K562 (cell line): ENCODE data around the gene TUB. TPM values are rescaled to one million over a fixed set of nuclear protein-coding genes. Genes with fewer than 3 reads are reported as not detected.

ENCODE experiments used
- ATAC-seq: fragments of 200-7000 bp; cut with Tn5 transposase; 3 replicates; pipeline ENCODE4 v1.9.1; 2020; ENCODE audit warnings: moderate library complexity
- BruUV-seq: library from RNA; stranded (reverse); fragments of 400-500 nt; replicated peaks from 2 replicates; lab custom pipeline; 2021; lab: Mats Ljungman, UMichigan
- CTCF ChIA-PET: fragments of 300-600 bp; formaldehyde crosslinking; extraction: SDS; loops from one replicate; lab custom pipeline; 2021; ENCODE audit warnings: low intra/inter-chr PET ratio; lab: Yijun Ruan, JAX
- POLR2A ChIA-PET: fragments of 300-600, 350-650 bp; sonication (Branson Sonifier 250); formaldehyde crosslinking; extraction: SDS; loops from one replicate; lab custom pipeline; 2021; ENCODE audit warnings: antibody characterized with exemption, inconsistent platforms; lab: Yijun Ruan, JAX
- DNase-seq, 4 experiments: peaks; one replicate each; pipeline versions ENCODE4 v3.0.0 to v3.0.0-alpha.2; 2011 to 2018; ENCODE audit warnings: low spot score in 3 of 4, mixed read lengths in 3 of 4; ENCODE audit errors: extremely low read depth in 1 of 4
- FAIRE-seq: peaks from 2 replicates; lab custom pipeline; 2011; peaks lifted over from hg19 to GRCh38; lab: Jason Lieb, UNC
- H2AFZ ChIP-seq: 2 replicates; pipeline ENCODE4 v1.6.0; 2011; ENCODE audit warnings: low read depth, low read length, control low read depth, inconsistent platforms
- H3K27ac ChIP-seq: fragments of 200-600 bp; 3 replicates; pipeline ENCODE4 v1.8.0; 2011; ENCODE audit warnings: low read depth, mild to moderate bottlenecking, control low read depth, inconsistent platforms, low read length, moderate library complexity, mixed read lengths; ENCODE audit errors: extremely low read depth
- H3K27me3 ChIP-seq, 2 experiments: fragments of 300-600 bp in 1 of 2; 2 replicates in 1 of 2; 3 replicates in 1 of 2; pipeline versions ENCODE4 v1.6.0 to v1.8.0; 2011; ENCODE audit warnings: inconsistent platforms in 2 of 2, low read length in 2 of 2, mild to moderate bottlenecking in 1 of 2, mixed read lengths in 1 of 2, moderate library complexity in 1 of 2; ENCODE audit not compliant: control insufficient read depth in 2 of 2, insufficient read depth in 2 of 2
- H3K36me3 ChIP-seq: fragments of 300-600 bp; 3 replicates; pipeline ENCODE4 v1.8.0; 2011; ENCODE audit warnings: mild to moderate bottlenecking, low read length, inconsistent platforms; ENCODE audit not compliant: control insufficient read depth, insufficient read depth
- H3K4me1 ChIP-seq, 2 experiments: fragments of 200-600 bp in 1 of 2; replicated peaks in 1 of 2; 2 replicates in 1 of 2; 3 replicates in 1 of 2; pipeline versions ENCODE4 v1.5.1 to v1.8.0; 2011; ENCODE audit warnings: inconsistent platforms in 2 of 2, low read length in 2 of 2, mild to moderate bottlenecking in 1 of 2, mixed read lengths in 1 of 2, moderate library complexity in 1 of 2; ENCODE audit not compliant: control insufficient read depth in 2 of 2, insufficient read depth in 2 of 2
- H3K4me2 ChIP-seq: 2 replicates; pipeline ENCODE4 v1.6.1; 2011; ENCODE audit warnings: low read length, control low read depth, inconsistent platforms, mixed read lengths; ENCODE audit not compliant: insufficient read depth
- H3K4me3 ChIP-seq: fragments of 200-600 bp; sonication (generic), shearing (Covaris generic); 2 replicates; pipeline ENCODE4 v1.5.1; 2016; ENCODE audit warnings: control low read depth, inconsistent platforms
- H3K79me2 ChIP-seq: fragments of 200-600 bp; 3 replicates; pipeline ENCODE4 v1.8.0; 2011; ENCODE audit warnings: low read length, inconsistent platforms; ENCODE audit not compliant: control insufficient read depth, insufficient read depth
- H3K9ac ChIP-seq, 2 experiments: 2 replicates each; pipeline versions ENCODE4 v1.6.0 to v1.6.1; 2011; ENCODE audit warnings: low read depth in 2 of 2, low read length in 2 of 2, control low read depth in 1 of 2, inconsistent platforms in 1 of 2, mild to moderate bottlenecking in 1 of 2, mixed read lengths in 1 of 2; ENCODE audit not compliant: insufficient read depth in 1 of 2
- H3K9me1 ChIP-seq: one replicate; pipeline ENCODE4 v1.6.0; 2011; ENCODE audit warnings: inconsistent platforms, mild to moderate bottlenecking, low read length, moderate library complexity; ENCODE audit not compliant: control insufficient read depth, insufficient read depth
- H3K9me3 ChIP-seq: replicated peaks from 2 replicates; pipeline ENCODE4 v1.5.1; 2011; ENCODE audit warnings: low read depth, low read length, inconsistent platforms; ENCODE audit not compliant: control insufficient read depth, insufficient read depth
- H4K20me1 ChIP-seq: replicated peaks from 2 replicates; pipeline ENCODE4 v1.6.1; 2011; ENCODE audit warnings: low read length, inconsistent platforms, mixed read lengths; ENCODE audit not compliant: control insufficient read depth, insufficient read depth
- CBX8 ChIP-seq: fragments of 200-600 bp; sonication (generic); IDR thresholded peaks from 2 replicates; pipeline ENCODE4 v1.6.1; 2012; ENCODE audit warnings: borderline replicate concordance, mixed run types, low read depth, mild to moderate bottlenecking, moderate library complexity, mixed read lengths, low read length, control low read depth, inconsistent platforms; ENCODE audit not compliant: poor library complexity, severe bottlenecking; ENCODE audit errors: extremely low read depth
- EP400 ChIP-seq: fragments of 450-650 bp; IDR thresholded peaks from 2 replicates; pipeline ENCODE4 v1.6.1; 2017; ENCODE audit warnings: antibody characterized with exemption, mild to moderate bottlenecking, moderate library complexity
- ETV5 ChIP-seq: sonication (generic); formaldehyde crosslinking; IDR thresholded peaks from 2 replicates; pipeline ENCODE4 v1.4.0; 2020; ENCODE audit warnings: low read depth, mild to moderate bottlenecking, missing genetic modification reagents
- EWSR1 ChIP-seq: fragments of 450-650 bp; IDR thresholded peaks from 2 replicates; pipeline ENCODE4 v1.6.1; 2018; ENCODE audit warnings: borderline replicate concordance, mild to moderate bottlenecking, low read depth, moderate library complexity; ENCODE audit not compliant: partially characterized antibody
- IRF1 ChIP-seq: sonication (generic); formaldehyde crosslinking; IDR thresholded peaks from 2 replicates; pipeline ENCODE4 v1.8.0; 2022; ENCODE audit warnings: missing genetic modification reagents, mild to moderate bottlenecking, borderline replicate concordance
- IRF9 ChIP-seq: fragments of 450-650 bp; IDR thresholded peaks from 2 replicates; pipeline ENCODE4 v1.6.1; 2016; ENCODE audit warnings: missing biosample characterization, missing genetic modification characterization
- KHSRP ChIP-seq: fragments of 450-650 bp; IDR thresholded peaks from 2 replicates; pipeline ENCODE4 v1.6.1; 2017
- NONO ChIP-seq, 2 experiments: fragments of 200-400 bp in 1 of 2; fragments of 450-650 bp in 1 of 2; formaldehyde crosslinking in 1 of 2; IDR thresholded peaks; 2 replicates each; pipeline ENCODE4 v1.6.1; 2017; ENCODE audit warnings: low read depth in 2 of 2, mild to moderate bottlenecking in 2 of 2, moderate library complexity in 2 of 2, low read length in 1 of 2
- NUFIP1 ChIP-seq: fragments of 450-650 bp; IDR thresholded peaks from 2 replicates; pipeline ENCODE4 v1.6.1; 2018; ENCODE audit not compliant: partially characterized antibody
- POLR2A ChIP-seq: fragments of 450-650 bp; conservative IDR thresholded peaks from 2 replicates; pipeline ENCODE4 v1.6.1; 2016
- SMARCE1 ChIP-seq: fragments of 450-650 bp; IDR thresholded peaks from 2 replicates; pipeline ENCODE4 v1.7.1; 2016; ENCODE audit warnings: mild to moderate bottlenecking
- SRF ChIP-seq, 2 experiments: fragments of 250-450, 450-650 bp in 1 of 2; sonication (Bioruptor Pico) in 1 of 2; sonication (generic) in 1 of 2; formaldehyde crosslinking; IDR thresholded peaks; 2 replicates each; pipeline versions ENCODE4 v1.5.0 to v1.5.1; 2020 to 2022; ENCODE audit warnings: mild to moderate bottlenecking in 1 of 2, missing genetic modification reagents in 1 of 2
- TCF15 ChIP-seq: fragments of 250-450 bp; sonication (Bioruptor Pico); IDR thresholded peaks from 2 replicates; pipeline ENCODE4 v1.8.0; 2022; ENCODE audit warnings: moderate library complexity, mild to moderate bottlenecking, inconsistent platforms
- TCF3 ChIP-seq: sonication (generic); formaldehyde crosslinking; IDR thresholded peaks from 2 replicates; pipeline ENCODE4 v1.4.0; 2020; ENCODE audit warnings: mild to moderate bottlenecking, missing genetic modification reagents
- TCFL5 ChIP-seq: fragments of 250-450 bp; sonication (Bioruptor Pico); conservative IDR thresholded peaks from 2 replicates; pipeline ENCODE4 v1.6.1; 2021; ENCODE audit warnings: mild to moderate bottlenecking, moderate library complexity, matching md5 sums
- ZBTB1 ChIP-seq: sonication (generic); formaldehyde crosslinking; IDR thresholded peaks from 2 replicates; pipeline ENCODE4 v1.8.1; 2023; ENCODE audit warnings: missing genetic modification reagents, low read depth, mild to moderate bottlenecking, borderline replicate concordance
- ZNF764 ChIP-seq: fragments of 250-450 bp; sonication (Bioruptor Pico); IDR thresholded peaks from 2 replicates; pipeline ENCODE4 v1.4.0; 2020; ENCODE audit warnings: low read depth, mild to moderate bottlenecking, moderate library complexity
- WGBS: fragments of 100-300 bp; shearing (Covaris generic); methylation state at CpG from one replicate; pipeline ENCODE4 v1.1.6; 2016; ENCODE audit warnings: low coverage, mixed read lengths; ENCODE audit not compliant: insufficient coverage; ENCODE audit errors: missing lambda C conversion rate; 5-methylcytosine and 5-hydroxymethylcytosine counted together
- in situ Hi-C: fragments of 300-500 bp; cut with MboI; formaldehyde crosslinking; loops from 4 replicates; pipeline ENCODE4 v1.15.0; 2018; ENCODE audit warnings: inconsistent platforms, mixed read lengths
- intact Hi-C: fragments of 100-400 bp; cut with micrococcal nuclease; formaldehyde crosslinking; loops from 2 replicates; pipeline ENCODE4 v1.14.2; 2022
- polyA plus RNA-seq, 8 experiments: library from polyadenylated mRNA; depleted of rRNA in 4 of 8; stranded (reverse) in 5 of 8; unstranded in 3 of 8; fragments of >200 nt; fragmentation: Nextera tagmentation in 2 of 8; fragmentation: Illumina TruSeq in 1 of 8; extraction: Ambion mirVana in 2 of 8; extraction: Trizol in 1 of 8; gene quantifications; 2 replicates each; pipeline versions ENCODE4 v1.2.1 to v1.2.3, GENCODE V29; 2011 to 2014; ENCODE audit warnings: inconsistent platforms in 1 of 8, missing spikeins in 1 of 8
- total RNA-seq, 7 experiments: library from RNA; depleted of rRNA in 6 of 7; stranded (reverse); fragments of >200 nt in 6 of 7; fragmentation: Illumina TruSeq in 2 of 7; extraction: Trizol in 2 of 7; gene quantifications; 2 replicates each; pipeline versions ENCODE4 v1.2.1 to v1.2.3, GENCODE V29; 2011 to 2021; ENCODE audit warnings: low replicate concordance in 1 of 7
- TF ChIP-seq, protein P1 (sequence below): sonication (generic); formaldehyde crosslinking; IDR thresholded peaks from 2 replicates; pipeline ENCODE4 v1.8.0; 2022; ENCODE audit warnings: mild to moderate bottlenecking, missing genetic modification reagents

The TUB gene
- total and polyA plus RNA-seq, 9 of the 15 experiments (the other 6 are each of a cell fraction or from before 2014, with no cell fraction given): not detected

GRCh38 chr11:8071616-8072581 is 9.1 kb upstream of the TUB start:
- H3K9me1 ChIP-seq: no peaks in the 10 kb centered on the region
- H3K4me2 ChIP-seq: no peak overlapping the region
- no peak overlapping the region; a peak in 1 of 4 replicates for H3K9ac ChIP-seq
- no peaks in the 10 kb centered on the region for H3K79me2 ChIP-seq
- FAIRE-seq: no peak
- BruUV-seq: no TSS peak
- no peak for ATAC-seq
- H3K9me3 ChIP-seq: no peaks in the 10 kb centered on the region
- H3K27me3 ChIP-seq: peaks cover 16 to 40% of the 10 kb centered on the region in 2 experiments
- intact Hi-C loops (loop anchor here (5.0 kb wide), 1 partner anchor 40 kb away; no protein-coding TSS in a partner anchor), in situ Hi-C loops (no loop called here)
- H2AFZ ChIP-seq: no peak overlapping the region
- H4K20me1 ChIP-seq: peaks cover 8% of the 10 kb centered on the region
- H3K4me3 ChIP-seq: no peak overlapping the region
- 0% methylated on average over 15 of the region's 18 CpGs for WGBS
- CTCF ChIA-PET: no interaction called here
- peaks cover 8 to 9% of the 10 kb centered on the region in 2 experiments; a peak in 2 of 5 replicates for H3K4me1 ChIP-seq
- DNase-seq: no peak
- H3K27ac ChIP-seq: no peak overlapping the region
- POLR2A ChIA-PET: interaction anchor here (0.6 kb wide), 1 partner anchor 64 kb away, joined by 3 read pairs; no protein-coding TSS in a partner anchor
- no peaks in the 10 kb centered on the region for H3K36me3 ChIP-seq
- TF ChIP-seq EWSR1: no peak
- TF ChIP-seq TCF3: no peak
- TF ChIP-seq ZNF764 (CRISPR knock-in tag): no peak
- no peak for TF ChIP-seq ZBTB1 (CRISPR knock-in tag)
- TF ChIP-seq KHSRP: no peak
- no peak for TF ChIP-seq SMARCE1
- TF ChIP-seq, protein P1, sequence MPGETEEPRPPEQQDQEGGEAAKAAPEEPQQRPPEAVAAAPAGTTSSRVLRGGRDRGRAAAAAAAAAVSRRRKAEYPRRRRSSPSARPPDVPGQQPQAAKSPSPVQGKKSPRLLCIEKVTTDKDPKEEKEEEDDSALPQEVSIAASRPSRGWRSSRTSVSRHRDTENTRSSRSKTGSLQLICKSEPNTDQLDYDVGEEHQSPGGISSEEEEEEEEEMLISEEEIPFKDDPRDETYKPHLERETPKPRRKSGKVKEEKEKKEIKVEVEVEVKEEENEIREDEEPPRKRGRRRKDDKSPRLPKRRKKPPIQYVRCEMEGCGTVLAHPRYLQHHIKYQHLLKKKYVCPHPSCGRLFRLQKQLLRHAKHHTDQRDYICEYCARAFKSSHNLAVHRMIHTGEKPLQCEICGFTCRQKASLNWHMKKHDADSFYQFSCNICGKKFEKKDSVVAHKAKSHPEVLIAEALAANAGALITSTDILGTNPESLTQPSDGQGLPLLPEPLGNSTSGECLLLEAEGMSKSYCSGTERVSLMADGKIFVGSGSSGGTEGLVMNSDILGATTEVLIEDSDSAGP (CRISPR knock-in tag): no peak
- TF ChIP-seq POLR2A: no peak
- TF ChIP-seq TCFL5 (CRISPR knock-in tag): no peak
- TF ChIP-seq TCF15 (CRISPR knock-in tag): no peak
- no peak for TF ChIP-seq SRF (CRISPR knock-in tag; IDR thresholded peaks at IDR 0.05)
- TF ChIP-seq IRF1 (CRISPR knock-in tag): no peak
- TF ChIP-seq EP400: no peak
- TF ChIP-seq NUFIP1: no peak
- TF ChIP-seq CBX8: no peak
- TF ChIP-seq IRF9 (tag): no peak
- no peak for TF ChIP-seq NONO (IDR thresholded peaks at IDR 0.05; ENCODE audit: low read depth in 2 of 2, low read length in 1 of 2)
- TF ChIP-seq ETV5 (CRISPR knock-in tag): no peak
